Measurements from ENCODE around the gene PADI4. TPM values are rescaled to one million over a fixed set of nuclear protein-coding genes. Genes with fewer than 3 reads are reported as not detected.

Gene PADI4
- total and polyA plus RNA-seq, 2 of the 8 experiments (the other 6 are each of a cell fraction or from before 2014, with no cell fraction given) = 0.29 TPM; not detected in 1

DNA sequence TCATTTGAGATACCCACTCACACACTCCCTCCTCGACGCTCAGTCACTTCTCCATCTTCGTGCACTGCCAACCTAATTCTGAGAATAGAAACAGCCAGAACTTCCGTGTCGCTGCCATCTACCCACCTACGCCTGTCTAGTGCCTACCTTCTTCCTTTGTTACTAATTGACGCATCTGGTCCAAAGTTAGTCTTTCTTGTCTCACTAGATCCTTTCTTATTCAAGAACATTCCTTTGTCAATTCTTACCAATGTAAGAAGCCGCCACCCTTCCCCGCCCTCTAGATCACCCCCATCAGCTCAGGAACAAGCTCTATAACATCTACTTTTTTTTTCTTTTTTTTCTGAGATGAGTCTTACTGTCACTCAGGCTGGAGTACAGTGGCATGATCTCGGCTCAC, 67.7 kb downstream of the PADI4 start (continued):
- no peak for TF ChIP-seq SUZ12 (IDR thresholded peaks at IDR 0.05; ENCODE audit: low read length)
- TF ChIP-seq TAF7 (optimal IDR thresholded peaks at IDR 0.05; ENCODE audit: borderline replicate concordance, low read depth, low read length) = no peak

Data from H1 (cell line).